IMR-90 (cell line): ENCODE results near the gene SLC39A5.

Experiments
- BHLHE40 ChIP-seq: fragments of 150-350 bp; IDR thresholded peaks from 2 replicates; pipeline ENCODE4 v1.6.1; 2016; ENCODE audit warnings: mild to moderate bottlenecking, low read depth, low read length
- CEBPB ChIP-seq: IDR thresholded peaks from 2 replicates; pipeline ENCODE4 v1.6.1; 2012; ENCODE audit warnings: low read depth, low read length, improper control_type of control experiment
- FOS ChIP-seq: fragments of 150-350 bp; IDR thresholded peaks from 2 replicates; pipeline ENCODE4 v1.6.1; 2016; ENCODE audit warnings: low read depth, low read length
- MAFK ChIP-seq: IDR thresholded peaks from 2 replicates; pipeline ENCODE4 v1.6.1; 2012; ENCODE audit warnings: low read depth, low read length, improper control_type of control experiment
- MAZ ChIP-seq: IDR thresholded peaks from 2 replicates; pipeline ENCODE4 v1.6.1; 2012; ENCODE audit warnings: low read depth, mild to moderate bottlenecking, low read length, improper control_type of control experiment, moderate library complexity, borderline replicate concordance
- MXI1 ChIP-seq: IDR thresholded peaks from 2 replicates; pipeline ENCODE4 v1.6.1; 2012; ENCODE audit warnings: low read depth, mild to moderate bottlenecking, low read length, moderate library complexity, borderline replicate concordance
- POLR2A ChIP-seq: IDR thresholded peaks from 2 replicates; pipeline ENCODE4 v1.6.1; 2012; ENCODE audit warnings: mild to moderate bottlenecking, low read depth, low read length
- RAD21 ChIP-seq: IDR thresholded peaks from 2 replicates; pipeline ENCODE4 v1.6.1; 2012; ENCODE audit warnings: low read length, improper control_type of control experiment
- RFX5 ChIP-seq: IDR thresholded peaks from 2 replicates; pipeline ENCODE4 v1.8.0; 2012; ENCODE audit warnings: low read depth, mild to moderate bottlenecking, low read length, moderate library complexity
- SMC3 ChIP-seq: fragments of 150-350 bp; IDR thresholded peaks from 2 replicates; pipeline ENCODE4 v1.6.1; 2016; ENCODE audit warnings: low read depth, mild to moderate bottlenecking, antibody characterized with exemption, low read length, moderate library complexity
- TF ChIP-seq, protein P1 (sequence below): conservative IDR thresholded peaks from 2 replicates; pipeline ENCODE4 v1.5.1; 2012; ENCODE audit warnings: mild to moderate bottlenecking, low read depth, low read length, improper control_type of control experiment
- TF ChIP-seq, protein P2 (sequence below): fragments of 150-350 bp; IDR thresholded peaks from 2 replicates; pipeline ENCODE4 v1.6.1; 2016; ENCODE audit warnings: low read depth, mild to moderate bottlenecking, low read length, moderate library complexity, borderline replicate concordance
- TF ChIP-seq, protein P3 (sequence below): fragments of 150-350 bp; IDR thresholded peaks from 2 replicates; pipeline ENCODE4 v1.6.1; 2017; ENCODE audit warnings: mild to moderate bottlenecking, antibody characterized with exemption, low read length, low read depth

DNA sequence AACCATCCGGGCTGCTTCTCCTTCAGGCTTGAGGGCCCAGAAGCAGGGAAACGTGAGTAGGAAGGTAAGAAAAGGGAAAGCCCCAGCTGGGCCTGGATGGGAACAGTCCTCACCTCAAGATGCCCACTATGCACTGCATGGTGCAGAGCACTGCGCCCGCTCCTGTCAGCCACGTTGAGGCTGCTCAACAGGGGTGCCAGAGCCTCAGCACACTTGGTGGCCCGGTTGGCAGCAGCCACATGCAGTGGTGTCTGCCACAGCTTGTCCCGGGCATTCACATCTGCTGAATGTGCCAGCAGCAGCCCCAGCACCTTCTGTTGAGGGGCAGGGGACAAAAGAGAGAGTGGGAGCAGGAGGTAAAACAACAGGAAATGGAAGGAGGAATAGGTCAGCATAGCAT lies 25.8 kb downstream of the SLC39A5 start:
- no peak for TF ChIP-seq RAD21
- TF ChIP-seq, protein P1, sequence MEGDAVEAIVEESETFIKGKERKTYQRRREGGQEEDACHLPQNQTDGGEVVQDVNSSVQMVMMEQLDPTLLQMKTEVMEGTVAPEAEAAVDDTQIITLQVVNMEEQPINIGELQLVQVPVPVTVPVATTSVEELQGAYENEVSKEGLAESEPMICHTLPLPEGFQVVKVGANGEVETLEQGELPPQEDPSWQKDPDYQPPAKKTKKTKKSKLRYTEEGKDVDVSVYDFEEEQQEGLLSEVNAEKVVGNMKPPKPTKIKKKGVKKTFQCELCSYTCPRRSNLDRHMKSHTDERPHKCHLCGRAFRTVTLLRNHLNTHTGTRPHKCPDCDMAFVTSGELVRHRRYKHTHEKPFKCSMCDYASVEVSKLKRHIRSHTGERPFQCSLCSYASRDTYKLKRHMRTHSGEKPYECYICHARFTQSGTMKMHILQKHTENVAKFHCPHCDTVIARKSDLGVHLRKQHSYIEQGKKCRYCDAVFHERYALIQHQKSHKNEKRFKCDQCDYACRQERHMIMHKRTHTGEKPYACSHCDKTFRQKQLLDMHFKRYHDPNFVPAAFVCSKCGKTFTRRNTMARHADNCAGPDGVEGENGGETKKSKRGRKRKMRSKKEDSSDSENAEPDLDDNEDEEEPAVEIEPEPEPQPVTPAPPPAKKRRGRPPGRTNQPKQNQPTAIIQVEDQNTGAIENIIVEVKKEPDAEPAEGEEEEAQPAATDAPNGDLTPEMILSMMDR, result no peak
- no peak for TF ChIP-seq SMC3
- TF ChIP-seq POLR2A, result no peak
- TF ChIP-seq BHLHE40, result no peak
- no peak for TF ChIP-seq MXI1
- no peak for TF ChIP-seq RFX5
- TF ChIP-seq, protein P2, sequence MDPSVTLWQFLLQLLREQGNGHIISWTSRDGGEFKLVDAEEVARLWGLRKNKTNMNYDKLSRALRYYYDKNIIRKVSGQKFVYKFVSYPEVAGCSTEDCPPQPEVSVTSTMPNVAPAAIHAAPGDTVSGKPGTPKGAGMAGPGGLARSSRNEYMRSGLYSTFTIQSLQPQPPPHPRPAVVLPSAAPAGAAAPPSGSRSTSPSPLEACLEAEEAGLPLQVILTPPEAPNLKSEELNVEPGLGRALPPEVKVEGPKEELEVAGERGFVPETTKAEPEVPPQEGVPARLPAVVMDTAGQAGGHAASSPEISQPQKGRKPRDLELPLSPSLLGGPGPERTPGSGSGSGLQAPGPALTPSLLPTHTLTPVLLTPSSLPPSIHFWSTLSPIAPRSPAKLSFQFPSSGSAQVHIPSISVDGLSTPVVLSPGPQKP, result no peak
- TF ChIP-seq FOS, result no peak
- no peak for TF ChIP-seq MAZ
- TF ChIP-seq CEBPB, result no peak
- TF ChIP-seq, protein P3, sequence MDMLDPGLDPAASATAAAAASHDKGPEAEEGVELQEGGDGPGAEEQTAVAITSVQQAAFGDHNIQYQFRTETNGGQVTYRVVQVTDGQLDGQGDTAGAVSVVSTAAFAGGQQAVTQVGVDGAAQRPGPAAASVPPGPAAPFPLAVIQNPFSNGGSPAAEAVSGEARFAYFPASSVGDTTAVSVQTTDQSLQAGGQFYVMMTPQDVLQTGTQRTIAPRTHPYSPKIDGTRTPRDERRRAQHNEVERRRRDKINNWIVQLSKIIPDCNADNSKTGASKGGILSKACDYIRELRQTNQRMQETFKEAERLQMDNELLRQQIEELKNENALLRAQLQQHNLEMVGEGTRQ, result no peak
- TF ChIP-seq MAFK, result no peak
